Naive thymus-derived CD4-positive, alpha-beta T cell (primary cell): ENCODE measurements around the gene CCM2. TPM values are rescaled to one million over a fixed set of nuclear protein-coding genes. Genes with fewer than 3 reads are reported as not detected.

Experiments used
- ATAC-seq: fragments of 150-1000 bp; cut with Tn5 transposase; 2 replicates; pipeline ENCODE4 v1.10.0; 2021; ENCODE audit warnings: mild to moderate bottlenecking, moderate library complexity
- CTCF ChIA-PET: fragments of 350-600 bp; sonication (Branson Sonifier 250); formaldehyde crosslinking; loops from one replicate; lab custom pipeline; 2021; ENCODE audit warnings: antibody characterized with exemption; lab: Charles Lee
- POLR2A ChIA-PET: fragments of 350-600 bp; sonication (Branson Sonifier 250); formaldehyde crosslinking; loops from one replicate; lab custom pipeline; 2021; ENCODE audit warnings: antibody characterized with exemption, inconsistent platforms; lab: Charles Lee
- DNase-seq, 9 donors: peaks; one replicate each; pipeline versions ENCODE4 v3.0.0 to v3.0.0-alpha.2; 2020 to 2022; ENCODE audit warnings: mixed read lengths in 1 of 9
- H3K27ac ChIP-seq: one replicate; pipeline ENCODE4 v1.7.0; 2013; ENCODE audit warnings: mild to moderate bottlenecking, low read depth, low read length, moderate library complexity
- H3K27me3 ChIP-seq, 2 donors: one replicate each; pipeline ENCODE4 v1.7.0; 2013; ENCODE audit warnings: low read length in 2 of 2, mild to moderate bottlenecking in 2 of 2, moderate library complexity in 2 of 2; ENCODE audit not compliant: control insufficient read depth in 2 of 2, insufficient read depth in 2 of 2
- H3K36me3 ChIP-seq, 3 experiments: 1 replicate in 2 of 3; 2 replicates in 1 of 3; pipeline ENCODE4 v1.7.0; 2013; ENCODE audit warnings: low read length in 3 of 3, mild to moderate bottlenecking in 3 of 3, moderate library complexity in 1 of 3; ENCODE audit not compliant: insufficient read depth in 3 of 3, control insufficient read depth in 2 of 3
- H3K4me1 ChIP-seq, 2 donors: one replicate each; pipeline ENCODE4 v1.7.0; 2013; ENCODE audit warnings: low read length in 2 of 2, mild to moderate bottlenecking in 2 of 2, moderate library complexity in 1 of 2; ENCODE audit not compliant: control insufficient read depth in 2 of 2, insufficient read depth in 2 of 2
- H3K4me3 ChIP-seq: 2 replicates; pipeline ENCODE4 v1.7.0; 2013; ENCODE audit warnings: mild to moderate bottlenecking, low read length
- H3K9me3 ChIP-seq, 3 experiments: 1 replicate in 2 of 3; 2 replicates in 1 of 3; pipeline ENCODE4 v1.7.0; 2013; ENCODE audit warnings: low read length in 3 of 3; ENCODE audit not compliant: control insufficient read depth in 2 of 3
- H3K27ac Mint-ChIP-seq, 9 donors: one replicate each; pipeline ENCODE4 v1.8.0; 2020 to 2022; ENCODE audit warnings: mixed read lengths in 9 of 9, mild to moderate bottlenecking in 8 of 9, moderate library complexity in 5 of 9, inconsistent platforms in 2 of 9
- H3K27me3 Mint-ChIP-seq, 5 donors: one replicate each; pipeline ENCODE4 v1.8.0; 2021 to 2022; ENCODE audit warnings: mixed read lengths in 5 of 5, mild to moderate bottlenecking in 1 of 5
- H3K36me3 Mint-ChIP-seq, 5 donors: one replicate each; pipeline ENCODE4 v1.8.0; 2020 to 2022; ENCODE audit warnings: mixed read lengths in 5 of 5, mild to moderate bottlenecking in 3 of 5, inconsistent platforms in 1 of 5
- H3K4me1 Mint-ChIP-seq, 7 donors: one replicate each; pipeline ENCODE4 v1.8.0; 2020 to 2022; ENCODE audit warnings: mixed read lengths in 7 of 7, mild to moderate bottlenecking in 3 of 7, inconsistent platforms in 1 of 7
- H3K4me3 Mint-ChIP-seq, 10 donors: one replicate each; pipeline ENCODE4 v1.8.0; 2020 to 2022; ENCODE audit warnings: mild to moderate bottlenecking in 10 of 10, mixed read lengths in 10 of 10, moderate library complexity in 6 of 10, inconsistent platforms in 2 of 10
- H3K9me3 Mint-ChIP-seq, 11 donors: one replicate each; pipeline ENCODE4 v1.8.0; 2020 to 2022; ENCODE audit warnings: mixed read lengths in 11 of 11, mild to moderate bottlenecking in 4 of 11, inconsistent platforms in 1 of 11, moderate library complexity in 1 of 11
- intact Hi-C, 2 donors: fragments of 100-400 bp; cut with micrococcal nuclease; formaldehyde crosslinking; loops; one replicate each; pipeline ENCODE4 v1.15.1; 2023
- polyA plus RNA-seq, 2 donors: library from polyadenylated mRNA; unstranded; fragments of 300-500 nt; fragmentation: Illumina TruSeq; gene quantifications; one replicate each; pipeline ENCODE4 v1.2.3, GENCODE V29; 2021
- total RNA-seq, 6 experiments: library from RNA in 5 of 6; stranded (reverse) in 5 of 6; gene quantifications; 1 replicate in 5 of 6; 2 replicates in 1 of 6; pipeline ENCODE4 v1.2.3 and lab custom pipeline; 2021 to 2026

The CCM2 gene
- total and polyA plus RNA-seq, 7 experiments from 2014 or later = 75.9 to 200 (median 119) TPM

DNA sequence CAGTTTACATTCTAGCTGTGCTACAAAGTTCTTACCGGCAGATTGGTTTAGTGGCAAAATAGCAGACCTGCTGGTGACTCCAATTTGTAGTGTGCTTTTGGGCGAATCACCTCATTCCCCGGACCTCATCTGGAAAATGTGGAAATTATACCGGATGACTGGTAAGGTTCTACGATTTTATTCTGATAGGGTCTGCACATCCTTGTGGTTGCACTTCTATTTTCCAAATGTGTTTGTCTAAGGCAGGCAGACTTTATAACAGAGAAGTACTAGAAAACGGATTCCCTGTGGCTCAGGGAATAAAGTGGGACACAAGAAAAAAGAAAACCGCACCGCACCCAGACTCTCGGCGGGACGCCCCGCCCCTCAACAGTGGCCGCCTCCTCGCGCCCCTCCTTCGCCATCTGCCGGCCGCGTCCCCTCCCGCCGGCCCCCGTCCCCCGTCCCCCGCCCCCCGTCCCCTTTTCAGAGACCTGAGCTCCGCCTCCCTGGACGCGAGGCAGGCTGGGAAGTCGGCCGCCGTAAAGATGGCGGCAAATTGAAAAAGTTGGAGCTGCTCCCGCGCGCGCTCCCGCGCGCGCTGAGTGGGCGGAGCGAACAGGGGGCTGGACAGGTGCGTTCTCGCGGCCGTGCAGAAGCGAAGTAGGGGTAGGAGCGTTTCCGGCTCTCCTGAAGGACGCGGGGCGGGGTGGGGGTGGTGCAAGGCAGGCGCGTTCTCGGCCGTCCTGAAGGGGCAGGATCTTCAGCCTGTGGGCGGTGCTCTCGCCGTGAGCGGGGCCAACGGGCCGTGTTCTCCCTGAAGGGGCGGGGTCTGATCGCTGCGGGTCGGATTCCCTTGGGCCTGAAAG lies 532 bp upstream of the CCM2 start:
- Histone ChIP-seq H3K9me3 (no peaks in the 10 kb centered on the region), H3K36me3 (peaks cover 0 to 3% (median 0%) of the 10 kb centered on the region in 3 experiments), H3K4me1 (peaks cover 18 to 34% of the 10 kb centered on the region in 2 donors), H3K27me3 (no peaks in the 10 kb centered on the region), H3K4me3 (peak overlapping the region; percentile 83), H3K27ac (peak overlapping the region; percentile 80)
- H3K36me3 Mint-ChIP-seq = peaks cover 0 to 7% (median 0%) of the 10 kb centered on the region in 5 donors
- DNase-seq (peak; percentile 92 to 99 (median 98)), ATAC-seq (peak; percentile 93)
- H3K27ac Mint-ChIP-seq = peak overlapping the region; percentile 82 to 99 (median 96)
- H3K4me3 Mint-ChIP-seq = peak overlapping the region; percentile 85 to 100 (median 96)
- CTCF ChIA-PET = interaction anchor here (0.6 to 8.0 kb wide), 7 partner anchors 12 to 257 kb away, joined by 4 to 63 read pairs (median 4); no protein-coding TSS in a partner anchor
- H3K27me3 Mint-ChIP-seq = no peaks in the 10 kb centered on the region
- H3K9me3 Mint-ChIP-seq = peaks cover 0 to 2% (median 0%) of the 10 kb centered on the region in 11 donors
- intact Hi-C loops = loop anchor here (1.0 to 5.0 kb wide), 14 partner anchors 13 to 917 kb away; partner anchors contain the start of genes MYO1G (in 2 of the 2), PPIA (in 2 of the 2), H2AZ2 (in 1 of the 2) and OGDH (in 1 of the 2)
- POLR2A ChIA-PET = interaction anchor here (4.7 to 10.5 kb wide), 4 partner anchors 14 to 112 kb away, joined by 37 to 348 read pairs (median 178); partner anchors contain the start of genes MYO1G and TBRG4
- H3K4me1 Mint-ChIP-seq = peaks cover 19 to 59% (median 49%) of the 10 kb centered on the region in 7 donors

DNA sequence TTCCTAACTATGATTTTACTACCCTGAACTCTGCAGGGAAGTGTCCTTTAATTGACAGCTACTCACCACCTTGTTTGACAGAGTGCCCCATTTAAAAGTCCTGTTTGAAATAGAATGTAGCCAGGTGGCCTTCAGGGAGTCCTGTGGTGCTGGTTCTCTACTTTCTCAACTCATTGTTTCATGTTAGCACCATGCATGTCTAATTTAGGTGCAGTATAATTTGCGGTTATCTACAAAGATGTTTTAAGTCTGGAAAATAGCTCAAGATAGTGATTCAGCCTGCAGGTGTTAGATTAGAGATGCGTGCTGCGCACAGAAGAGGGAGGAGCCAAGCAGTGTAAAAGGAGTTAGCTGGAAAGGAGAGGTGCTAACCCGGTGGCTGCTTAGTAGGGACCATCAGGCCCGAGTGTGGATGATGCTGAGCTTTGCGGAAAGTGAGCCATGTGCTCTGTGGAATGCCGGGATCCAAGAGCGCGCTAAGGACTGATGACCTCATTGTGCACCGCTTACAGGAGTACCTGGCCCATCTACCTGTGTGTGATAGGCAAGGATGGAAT lies 1.2 kb downstream of the CCM2 start:
- ATAC-seq (peak; percentile 33), DNase-seq (peak in 8 of 9 donors; percentile 44 to 85 (median 77))
- Mint-ChIP-seq H3K27me3 (no peaks in the 10 kb centered on the region), H3K27ac (peak overlapping the region; percentile 86 to 96 (median 92)), H3K9me3 (peaks cover 0 to 2% (median 0%) of the 10 kb centered on the region in 11 donors), H3K4me1 (peaks cover 15 to 56% (median 49%) of the 10 kb centered on the region in 7 donors), H3K36me3 (peaks cover 0 to 11% (median 7%) of the 10 kb centered on the region in 5 donors), H3K4me3 (peak overlapping the region; percentile 84 to 99 (median 90))
- POLR2A ChIA-PET = interaction anchor here (0.6 to 10.5 kb wide), 18 partner anchors 9 to 153 kb away, joined by 3 to 348 read pairs (median 6); partner anchors contain the start of genes H2AZ2, MYO1G, NACAD and PURB
- Histone ChIP-seq H3K27me3 (no peaks in the 10 kb centered on the region), H3K27ac (peak overlapping the region; percentile 84), H3K4me3 (peak overlapping the region; percentile 59), H3K36me3 (peaks cover 0 to 3% (median 0%) of the 10 kb centered on the region in 3 experiments), H3K4me1 (peaks cover 9 to 18% of the 10 kb centered on the region in 2 donors), H3K9me3 (no peaks in the 10 kb centered on the region)
- CTCF ChIA-PET = interaction anchor here (0.7 to 8.0 kb wide), 13 partner anchors 12 to 117 kb away, joined by 3 to 63 read pairs (median 4); no protein-coding TSS in a partner anchor
- intact Hi-C loops = loop anchor here (1.0 to 2.0 kb wide), 8 partner anchors 26 to 412 kb away; partner anchors contain the start of genes H2AZ2 (in 1 of the 2), PPIA (in 1 of the 2), PURB (in 1 of the 2) and TBRG4 (in 1 of the 2)

DNA sequence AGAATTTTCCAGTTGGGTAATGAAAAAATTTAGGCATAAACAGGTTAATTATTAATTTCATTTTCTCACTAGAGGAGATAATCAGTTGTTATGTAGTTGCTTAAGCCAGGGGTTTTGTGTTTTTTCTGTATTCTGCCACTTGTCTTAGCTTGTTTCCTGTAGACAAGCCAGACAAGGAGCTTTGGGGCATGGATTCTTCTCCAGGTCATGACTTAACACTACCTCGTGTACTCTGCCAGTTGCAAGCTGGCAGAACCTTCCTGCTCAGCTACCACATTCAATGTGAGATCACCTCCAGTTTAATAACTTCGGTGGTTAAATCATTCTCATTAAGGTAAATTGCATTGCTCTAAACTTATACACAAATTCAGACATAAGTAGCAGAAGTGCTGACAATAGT lies 1.8 kb downstream of the CCM2 start:
- H3K36me3 ChIP-seq = peaks cover 0 to 3% (median 0%) of the 10 kb centered on the region in 3 experiments
- Mint-ChIP-seq H3K9me3 (peaks cover 0 to 2% (median 0%) of the 10 kb centered on the region in 11 donors), H3K4me1 (peaks cover 15 to 54% (median 47%) of the 10 kb centered on the region in 7 donors), H3K4me3 (peak overlapping the region; percentile 10 to 92 (median 84)), H3K36me3 (peaks cover 0 to 11% (median 9%) of the 10 kb centered on the region in 5 donors), H3K27me3 (no peaks in the 10 kb centered on the region), H3K27ac (peak overlapping the region; percentile 86 to 96 (median 92))
- no peaks in the 10 kb centered on the region for H3K27me3 ChIP-seq
- ATAC-seq (no peak), DNase-seq (no peak)
- CTCF ChIA-PET = interaction anchor here (0.9 to 8.0 kb wide), 11 partner anchors 19 to 118 kb away, joined by 3 to 63 read pairs (median 5); no protein-coding TSS in a partner anchor
- H3K27ac ChIP-seq = peak overlapping the region; percentile 84
- POLR2A ChIA-PET = interaction anchor here (0.7 to 10.5 kb wide), 16 partner anchors 9 to 153 kb away, joined by 3 to 348 read pairs (median 8); partner anchors contain the start of genes H2AZ2, MYO1G, PURB and TBRG4
- intact Hi-C loops = loop anchor here (1.0 to 2.0 kb wide), 8 partner anchors 25 to 413 kb away; partner anchors contain the start of genes H2AZ2 (in 1 of the 2), PPIA (in 1 of the 2), PURB (in 1 of the 2) and TBRG4 (in 1 of the 2)
- no peaks in the 10 kb centered on the region for H3K9me3 ChIP-seq
- no peak overlapping the region for H3K4me3 ChIP-seq
- H3K4me1 ChIP-seq = peaks cover 10 to 17% of the 10 kb centered on the region in 2 donors

DNA sequence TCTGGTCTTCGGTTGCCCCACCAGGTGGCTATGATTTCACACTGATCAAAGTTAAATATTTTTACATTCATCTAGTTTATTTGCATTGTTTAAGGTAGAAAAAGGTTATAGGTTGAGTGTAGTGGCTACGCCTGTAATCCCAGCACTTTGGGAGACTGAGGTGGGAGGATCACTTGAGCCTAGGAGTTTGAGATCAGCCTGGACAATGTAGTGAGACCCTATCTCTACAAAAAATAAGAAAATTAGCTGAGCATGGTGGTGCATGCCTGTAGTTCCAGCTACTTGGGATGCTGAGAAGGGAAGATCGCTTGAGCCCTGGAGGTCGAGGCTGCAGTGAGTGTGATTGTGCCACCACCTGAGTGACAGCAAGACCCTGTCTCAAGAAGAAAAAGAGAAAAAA lies 3.8 kb downstream of the CCM2 start:
- intact Hi-C loops = no loop called here
- POLR2A ChIA-PET = interaction anchor here (0.8 to 10.5 kb wide), 6 partner anchors 9 to 56 kb away, joined by 3 to 348 read pairs (median 35); partner anchors contain the start of gene MYO1G

DNA sequence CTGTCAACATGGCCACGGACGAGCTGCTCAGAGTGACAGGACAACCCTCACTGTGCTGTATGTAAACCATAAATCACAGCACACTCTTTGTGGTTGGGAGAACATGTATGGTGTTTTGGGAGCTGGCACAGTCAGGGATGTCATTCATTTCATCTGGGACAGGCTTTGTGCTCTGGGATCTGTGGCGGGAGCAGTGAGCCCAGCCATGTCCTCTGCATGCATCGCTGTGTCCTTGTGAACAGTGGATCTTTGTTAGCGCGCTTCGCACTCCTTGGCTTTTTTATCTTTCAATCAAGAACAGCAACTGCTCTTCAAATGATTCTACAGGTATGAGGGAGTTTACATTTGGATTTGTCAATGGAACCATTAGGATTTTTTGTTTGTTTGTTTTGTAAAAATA lies 7.1 kb downstream of the CCM2 start:
- intact Hi-C loops = no loop called here
- H3K4me3 Mint-ChIP-seq = peak overlapping the region in 2 of 10 donors; percentile 4 to 49

More for the DNA sequence above, 3.8 kb downstream of the CCM2 start:
- Histone ChIP-seq H3K4me3 (no peak overlapping the region), H3K9me3 (no peaks in the 10 kb centered on the region), H3K27me3 (no peaks in the 10 kb centered on the region), H3K36me3 (peaks cover 0 to 3% (median 0%) of the 10 kb centered on the region in 3 experiments), H3K4me1 (peaks cover 11 to 15% of the 10 kb centered on the region in 2 donors), H3K27ac (no peak overlapping the region)
- no peak for ATAC-seq
- no peak for DNase-seq
- peaks cover 23 to 65% (median 56%) of the 10 kb centered on the region in 7 donors for H3K4me1 Mint-ChIP-seq
- H3K27me3 Mint-ChIP-seq = no peaks in the 10 kb centered on the region
- H3K27ac Mint-ChIP-seq = peak overlapping the region in 8 of 9 donors; percentile 23 to 77 (median 66)
- H3K9me3 Mint-ChIP-seq = no peaks in the 10 kb centered on the region
- H3K36me3 Mint-ChIP-seq = peaks cover 0 to 18% (median 15%) of the 10 kb centered on the region in 5 donors
- CTCF ChIA-PET = no interaction called here
- H3K4me3 Mint-ChIP-seq = no peak overlapping the region

More for the DNA sequence above, 7.1 kb downstream of the CCM2 start:
- Mint-ChIP-seq H3K4me1 (peaks cover 23 to 63% (median 54%) of the 10 kb centered on the region in 7 donors), H3K27ac (peak overlapping the region; percentile 4 to 72 (median 47)), H3K9me3 (no peaks in the 10 kb centered on the region), H3K27me3 (no peaks in the 10 kb centered on the region), H3K36me3 (peaks cover 0 to 27% (median 12%) of the 10 kb centered on the region in 5 donors)
- H3K27ac ChIP-seq = no peak overlapping the region
- no peaks in the 10 kb centered on the region for H3K36me3 ChIP-seq
- no peak overlapping the region for H3K4me3 ChIP-seq
- POLR2A ChIA-PET = interaction anchor here (0.6 to 2.3 kb wide), 4 partner anchors 12 to 20 kb away, joined by 3 to 16 read pairs (median 6); no protein-coding TSS in a partner anchor
- DNase-seq (no peak), ATAC-seq (no peak)
- peaks cover 3 to 7% of the 10 kb centered on the region in 2 donors for H3K4me1 ChIP-seq
- no peaks in the 10 kb centered on the region for H3K9me3 ChIP-seq
- CTCF ChIA-PET = no interaction called here
- no peaks in the 10 kb centered on the region for H3K27me3 ChIP-seq
